HepG2 (cell line): ENCODE measurements around the gene TAF1A. TPM values are rescaled to one million over a fixed set of nuclear protein-coding genes. Genes with fewer than 3 reads are reported as not detected.

ENCODE experiments used
- ATAC-seq: fragments of 200-7000 bp; cut with Tn5 transposase; 3 replicates; pipeline ENCODE4 v1.9.1; 2020; ENCODE audit warnings: mild to moderate bottlenecking, moderate library complexity
- Bru-seq: library from RNA; stranded (reverse); fragments of 400-500 nt; gene quantifications from one replicate; lab custom pipeline; 2021; lab: Mats Ljungman, UMichigan
- BruChase-seq, 2 experiments: library from RNA; stranded (reverse); fragments of 400-500 nt; gene quantifications; one replicate each; lab custom pipeline; 2021; lab: Mats Ljungman, UMichigan
- BruUV-seq: library from RNA; stranded (reverse); fragments of 400-500 nt; replicated peaks from 2 replicates; lab custom pipeline; 2021; lab: Mats Ljungman, UMichigan
- CTCF ChIA-PET: fragments of 300-600 bp; formaldehyde crosslinking; extraction: SDS; loops from one replicate; lab custom pipeline; 2021; ENCODE audit warnings: low total read pairs, inconsistent platforms, low intra/inter-chr PET ratio; lab: Yijun Ruan, JAX
- POLR2A ChIA-PET: fragments of 350-600 bp; sonication (Branson Sonifier 250); formaldehyde crosslinking; loops from one replicate; lab custom pipeline; 2020; ENCODE audit warnings: antibody characterized with exemption, inconsistent platforms; lab: Yijun Ruan, JAX
- DNase-seq: peaks from one replicate; pipeline ENCODE4 v3.0.0-alpha.2; 2015; ENCODE audit warnings: low spot score
- FAIRE-seq: peaks from 3 replicates; lab custom pipeline; 2011; peaks lifted over from hg19 to GRCh38; lab: Jason Lieb, UNC
- H2AFZ ChIP-seq: one replicate; pipeline ENCODE4 v1.6.1; 2011; ENCODE audit warnings: low read length, inconsistent platforms
- H3K27ac ChIP-seq: fragments of 300-600 bp; 3 replicates; pipeline ENCODE4 v1.8.0; 2011; ENCODE audit warnings: mixed run types, mild to moderate bottlenecking, mixed read lengths, low read length, inconsistent platforms; ENCODE audit not compliant: insufficient read depth; ENCODE audit errors: extremely low read length
- H3K27me3 ChIP-seq, 2 experiments: fragments of 200-600 bp in 1 of 2; 2 replicates in 1 of 2; 3 replicates in 1 of 2; pipeline versions ENCODE4 v1.6.0 to v1.8.0; 2011; ENCODE audit warnings: low read length in 2 of 2, mild to moderate bottlenecking in 2 of 2, moderate library complexity in 2 of 2, inconsistent platforms in 1 of 2; ENCODE audit not compliant: insufficient read depth in 2 of 2, control insufficient read depth in 1 of 2
- H3K36me3 ChIP-seq, 2 experiments: fragments of 200-600 bp in 1 of 2; replicated peaks in 1 of 2; 2 replicates in 1 of 2; 3 replicates in 1 of 2; pipeline versions ENCODE4 v1.5.1 to v1.8.0; 2011; ENCODE audit warnings: low read length in 2 of 2, inconsistent platforms in 1 of 2; ENCODE audit not compliant: insufficient read depth in 2 of 2, control insufficient read depth in 1 of 2
- H3K4me1 ChIP-seq: 2 replicates; pipeline ENCODE4 v1.5.1; 2012; ENCODE audit warnings: low read length, inconsistent platforms; ENCODE audit not compliant: insufficient read depth
- H3K4me2 ChIP-seq: 2 replicates; pipeline ENCODE4 v1.6.0; 2011; ENCODE audit warnings: low read depth, low read length, inconsistent platforms
- H3K4me3 ChIP-seq, 3 experiments: fragments of 200-600 bp in 1 of 3; sonication (generic), shearing (Covaris generic) in 1 of 3; replicated peaks in 1 of 3; 2 replicates each; pipeline ENCODE4 v1.5.1; 2011 to 2016; ENCODE audit warnings: low read length in 3 of 3, inconsistent platforms in 2 of 3, low read depth in 2 of 3, mild to moderate bottlenecking in 2 of 3, control low read depth in 1 of 3, mixed read lengths in 1 of 3; ENCODE audit not compliant: insufficient read depth in 1 of 3
- H3K79me2 ChIP-seq: one replicate; pipeline ENCODE4 v1.6.1; 2011; ENCODE audit warnings: low read length, inconsistent platforms; ENCODE audit not compliant: insufficient read depth
- H3K9ac ChIP-seq: 2 replicates; pipeline ENCODE4 v1.6.0; 2011; ENCODE audit warnings: mild to moderate bottlenecking, low read depth, low read length, inconsistent platforms; ENCODE audit not compliant: insufficient read depth
- H3K9me3 ChIP-seq: 2 replicates; pipeline ENCODE4 v1.5.1; 2012; ENCODE audit warnings: mild to moderate bottlenecking, low read length
- H4K20me1 ChIP-seq: 2 replicates; pipeline ENCODE4 v1.6.0; 2011; ENCODE audit warnings: inconsistent platforms, mild to moderate bottlenecking, low read length, moderate library complexity; ENCODE audit not compliant: insufficient read depth
- ELF1 ChIP-seq: sonication (generic); formaldehyde crosslinking; IDR thresholded peaks from 2 replicates; pipeline ENCODE4 v1.4.0; 2020; ENCODE audit warnings: missing genetic modification reagents
- NR2F2 ChIP-seq: IDR thresholded peaks from 2 replicates; pipeline ENCODE4 v1.6.1; 2012; ENCODE audit warnings: low read depth, inconsistent platforms, borderline replicate concordance
- ZNF558 ChIP-seq: sonication (generic); formaldehyde crosslinking; IDR thresholded peaks from 2 replicates; pipeline ENCODE4 v1.9.0; 2022; ENCODE audit warnings: mild to moderate bottlenecking, missing genetic modification reagents, borderline replicate concordance
- WGBS: methylation state at CpG from one replicate; pipeline ENCODE4 v1.1.6; 2017; ENCODE audit warnings: low lambda C conversion rate; 5-methylcytosine and 5-hydroxymethylcytosine counted together
- in situ Hi-C: cut with HindIII; loops from 2 replicates; pipeline ENCODE4 v1.10.0; 2017; ENCODE audit warnings: low pct_unique_long_range_greater_than_20kb; ENCODE audit not compliant: extremely low pct_ligation_motif_present
- intact Hi-C: fragments of 100-400 bp; cut with micrococcal nuclease; formaldehyde crosslinking; loops from one replicate; pipeline ENCODE4 v1.10.0; 2022; ENCODE audit not compliant: unreplicated experiment
- long read RNA-seq, 2 experiments: library from RNA in 1 of 2; library from polyadenylated mRNA in 1 of 2; stranded (forward) in 1 of 2; unstranded in 1 of 2; transcript quantifications; one replicate each; pipeline ENCODE4 v2.0.0, GENCODE V29; 2019 to 2022
- polyA minus RNA-seq, 3 experiments: library from RNA; depleted of rRNA, polyadenylated mRNA; stranded (reverse); fragments of >200 nt; gene quantifications; 2 replicates each; pipeline ENCODE4 v1.2.3, GENCODE V29; 2011; ENCODE audit warnings: low replicate concordance in 1 of 3
- polyA plus RNA-seq, 8 experiments: library from polyadenylated mRNA; depleted of rRNA in 3 of 8; stranded (reverse) in 7 of 8; unstranded in 1 of 8; fragments of >200 nt; fragmentation: Illumina TruSeq in 4 of 8; extraction: Trizol in 4 of 8; gene quantifications; 2 replicates each; pipeline versions ENCODE4 v1.2.1 to v1.2.3, GENCODE V29; 2011 to 2016; ENCODE audit warnings: low read depth in 4 of 8, missing spikeins in 1 of 8, mixed read lengths in 1 of 8; ENCODE audit not compliant: insufficient read depth in 1 of 8
- total RNA-seq, 5 experiments: library from RNA; depleted of rRNA; stranded (reverse); fragments of >200 nt; fragmentation: Illumina TruSeq; extraction: Trizol; gene quantifications; 2 replicates each; pipeline ENCODE4 v1.2.3, GENCODE V29; 2016; ENCODE audit warnings: low read depth in 1 of 5
- TF ChIP-seq, protein P1 (sequence below): sonication (generic); formaldehyde crosslinking; IDR thresholded peaks from 2 replicates; pipeline ENCODE4 v1.5.1; 2020; ENCODE audit warnings: missing genetic modification reagents, mild to moderate bottlenecking, borderline replicate concordance
- TF ChIP-seq, protein P2 (sequence below): sonication (generic); formaldehyde crosslinking; IDR thresholded peaks from 2 replicates; pipeline ENCODE4 v1.5.0; 2020; ENCODE audit warnings: missing genetic modification reagents
- TF ChIP-seq, protein P3 (sequence below): sonication (generic); formaldehyde crosslinking; IDR thresholded peaks from 2 replicates; pipeline ENCODE4 v1.5.1; 2020; ENCODE audit warnings: missing genetic modification reagents, mild to moderate bottlenecking, borderline replicate concordance

Gene TAF1A
- 10.7 and 15.9 TPM in 2 replicates for total RNA-seq (2016; rRNA removed; fragmentation: Illumina TruSeq; extraction: Trizol)
- 3.6 and 4.1 TPM in 2 replicates for total RNA-seq (2016; cell fraction: cytosol; rRNA removed; fragmentation: Illumina TruSeq; extraction: Trizol; ENCODE audit: low read depth)
- 13.3 and 16.3 TPM in 2 replicates for total RNA-seq (2016; cell fraction: insoluble cytoplasmic fraction; rRNA removed; fragmentation: Illumina TruSeq; extraction: Trizol)
- 3.8 TPM in 2 replicates for total RNA-seq (2016; cell fraction: membrane; rRNA removed; fragmentation: Illumina TruSeq; extraction: Trizol)
- 12.9 and 14.5 TPM in 2 replicates for total RNA-seq (2016; cell fraction: nucleus; rRNA removed; fragmentation: Illumina TruSeq; extraction: Trizol)
- polyA plus RNA-seq (2011; rRNA removed): 3.0 and 3.3 TPM in 2 replicates
- polyA plus RNA-seq (2011; cell fraction: cytosol; rRNA removed): 1.1 and 2.3 TPM in 2 replicates
- 8.5 and 9.7 TPM in 2 replicates for polyA plus RNA-seq (2011; cell fraction: nucleus; rRNA removed)
- 5.5 and 5.7 TPM in 2 replicates for polyA plus RNA-seq (2012)
- polyA plus RNA-seq (2016; cell fraction: cytosol; fragmentation: Illumina TruSeq; extraction: Trizol; ENCODE audit: low read depth): 0.27 and 0.28 TPM in 2 replicates
- polyA plus RNA-seq (2016; cell fraction: insoluble cytoplasmic fraction; fragmentation: Illumina TruSeq; extraction: Trizol; ENCODE audit: low read depth): 10.8 and 11.2 TPM in 2 replicates
- 0.96 and 1.3 TPM in 2 replicates for polyA plus RNA-seq (2016; cell fraction: membrane; fragmentation: Illumina TruSeq; extraction: Trizol; ENCODE audit: low read depth)
- polyA plus RNA-seq (2016; cell fraction: nucleus; fragmentation: Illumina TruSeq; extraction: Trizol; ENCODE audit: insufficient read depth, low read depth): 9.7 and 12.6 TPM in 2 replicates
- 1.6 and 1.8 TPM in 2 replicates for polyA minus RNA-seq (2011; rRNA and poly(A)+ RNA removed; ENCODE audit: low replicate concordance)
- 1.3 and 2.9 TPM in 2 replicates for polyA minus RNA-seq (2011; cell fraction: cytosol; rRNA and poly(A)+ RNA removed)
- 22.5 and 27.8 TPM in 2 replicates for polyA minus RNA-seq (2011; cell fraction: nucleus; rRNA and poly(A)+ RNA removed)
- Bru-seq, nascent RNA: percentile 67 among the genes with signal in this experiment
- percentile 61 among the genes with signal in this experiment for BruChase-seq, experiment 1, labeled RNA remaining after a 6-hour chase
- percentile 63 among the genes with signal in this experiment for BruChase-seq, experiment 2, labeled RNA remaining after a 2-hour chase
- long read RNA-seq, experiment 1, partial matches to known transcripts: 2 of 7 reads
- long read RNA-seq, experiment 1, other reads (novel, unspliced or antisense): 4 of 7 reads
- long read RNA-seq, experiment 2, partial matches to known transcripts: 0 of 1 reads
- long read RNA-seq, experiment 2, other reads (novel, unspliced or antisense): 1 of 1 reads

DNA sequence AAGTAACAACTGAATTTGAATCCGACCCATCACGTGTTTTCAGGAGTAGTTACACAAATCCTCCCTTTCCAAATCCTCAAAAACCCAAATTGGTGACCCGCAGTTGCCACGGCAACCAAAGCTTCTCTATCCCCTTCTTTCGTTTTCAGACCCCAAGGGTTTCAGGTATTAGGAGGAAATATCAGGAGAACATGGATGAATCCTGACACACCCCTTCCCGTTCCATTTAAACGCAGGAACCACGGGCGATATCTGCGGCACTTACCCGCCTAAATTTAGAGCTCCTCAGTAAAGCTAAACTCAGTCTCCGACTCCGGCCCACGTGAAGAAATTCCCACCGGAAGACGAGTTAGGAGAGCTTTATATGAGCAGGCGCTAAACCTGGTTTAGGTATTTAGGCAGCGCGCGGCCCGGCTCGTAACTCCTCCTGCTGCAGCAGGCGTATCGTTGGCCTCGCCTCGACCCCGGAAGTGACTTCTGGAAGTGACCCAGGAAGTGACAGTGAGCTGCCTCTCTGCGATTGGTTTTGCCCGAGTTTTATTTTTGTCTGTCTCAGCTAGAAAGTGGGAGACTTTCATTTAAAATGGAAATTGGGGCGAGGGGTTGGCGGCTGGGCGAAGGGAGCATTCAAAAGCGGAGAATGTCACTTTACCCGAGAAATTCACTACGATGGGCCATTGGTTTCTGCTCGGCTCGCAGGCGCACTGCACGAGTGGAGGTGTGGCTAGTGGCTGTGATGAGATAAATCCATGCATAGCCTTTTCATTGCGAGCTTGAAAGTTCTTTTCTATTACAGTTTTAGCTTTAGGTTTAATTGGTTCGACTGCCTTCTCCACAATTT lies at the start of gene TAF1A:
TAF1A (minus strand) TSS at position 472 of the 841 bp plus-strand sequence.
- DNase-seq (peak; percentile 89), FAIRE-seq (peak; percentile 93), ATAC-seq (peak; percentile 100)
- in situ Hi-C loops: no loop called here
- BruUV-seq: TSS peak; percentile 83
- Histone ChIP-seq H2AFZ (peak within 1 kb of the TSS; percentile 88), H3K27me3 (no peaks in the 10 kb centered on the region; a peak in 1 of 5 replicates), H3K27ac (peak within 1 kb of the TSS; percentile 63), H3K4me1 (peaks cover 38% of the 10 kb centered on the region), H3K36me3 (0 out of 5 replicates have a peak, but pooled peaks cover 0 to 8% of the 10 kb centered on the region in 2 experiments), H3K79me2 (peaks cover 28% of the 10 kb centered on the region), H3K9ac (peak within 1 kb of the TSS; percentile 81), H3K9me3 (peaks cover 3% of the 10 kb centered on the region), H4K20me1 (no peaks in the 10 kb centered on the region), H3K4me3 (peak within 1 kb of the TSS; percentile 77 to 93 (median 85)), H3K4me2 (peak within 1 kb of the TSS; percentile 87)
- intact Hi-C loops: loop anchor here (1.0 to 2.0 kb wide), 2 partner anchors 29 to 55 kb away; partner anchors contain the start of gene MIA3
- ChIA-PET POLR2A (interaction anchor here (0.9 to 2.7 kb wide), 9 partner anchors 9 to 124 kb away, joined by 3 to 17 read pairs (median 4); no protein-coding TSS in a partner anchor), CTCF (no interaction called here)
- 0% methylated on average over 19 of the region's 41 CpGs for WGBS
- TF ChIP-seq ELF1 (CRISPR knock-in tag) (peak; percentile 92), NR2F2 (no peak; the same call in 1 of the 2 replicates), ZNF558 (CRISPR knock-in tag) (no peak)
- TF ChIP-seq, protein P1, sequence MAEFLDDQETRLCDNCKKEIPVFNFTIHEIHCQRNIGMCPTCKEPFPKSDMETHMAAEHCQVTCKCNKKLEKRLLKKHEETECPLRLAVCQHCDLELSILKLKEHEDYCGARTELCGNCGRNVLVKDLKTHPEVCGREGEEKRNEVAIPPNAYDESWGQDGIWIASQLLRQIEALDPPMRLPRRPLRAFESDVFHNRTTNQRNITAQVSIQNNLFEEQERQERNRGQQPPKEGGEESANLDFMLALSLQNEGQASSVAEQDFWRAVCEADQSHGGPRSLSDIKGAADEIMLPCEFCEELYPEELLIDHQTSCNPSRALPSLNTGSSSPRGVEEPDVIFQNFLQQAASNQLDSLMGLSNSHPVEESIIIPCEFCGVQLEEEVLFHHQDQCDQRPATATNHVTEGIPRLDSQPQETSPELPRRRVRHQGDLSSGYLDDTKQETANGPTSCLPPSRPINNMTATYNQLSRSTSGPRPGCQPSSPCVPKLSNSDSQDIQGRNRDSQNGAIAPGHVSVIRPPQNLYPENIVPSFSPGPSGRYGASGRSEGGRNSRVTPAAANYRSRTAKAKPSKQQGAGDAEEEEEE: no peak
- TF ChIP-seq, protein P2, sequence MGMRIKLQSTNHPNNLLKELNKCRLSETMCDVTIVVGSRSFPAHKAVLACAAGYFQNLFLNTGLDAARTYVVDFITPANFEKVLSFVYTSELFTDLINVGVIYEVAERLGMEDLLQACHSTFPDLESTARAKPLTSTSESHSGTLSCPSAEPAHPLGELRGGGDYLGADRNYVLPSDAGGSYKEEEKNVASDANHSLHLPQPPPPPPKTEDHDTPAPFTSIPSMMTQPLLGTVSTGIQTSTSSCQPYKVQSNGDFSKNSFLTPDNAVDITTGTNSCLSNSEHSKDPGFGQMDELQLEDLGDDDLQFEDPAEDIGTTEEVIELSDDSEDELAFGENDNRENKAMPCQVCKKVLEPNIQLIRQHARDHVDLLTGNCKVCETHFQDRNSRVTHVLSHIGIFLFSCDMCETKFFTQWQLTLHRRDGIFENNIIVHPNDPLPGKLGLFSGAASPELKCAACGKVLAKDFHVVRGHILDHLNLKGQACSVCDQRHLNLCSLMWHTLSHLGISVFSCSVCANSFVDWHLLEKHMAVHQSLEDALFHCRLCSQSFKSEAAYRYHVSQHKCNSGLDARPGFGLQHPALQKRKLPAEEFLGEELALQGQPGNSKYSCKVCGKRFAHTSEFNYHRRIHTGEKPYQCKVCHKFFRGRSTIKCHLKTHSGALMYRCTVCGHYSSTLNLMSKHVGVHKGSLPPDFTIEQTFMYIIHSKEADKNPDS: no peak
- TF ChIP-seq, protein P3, sequence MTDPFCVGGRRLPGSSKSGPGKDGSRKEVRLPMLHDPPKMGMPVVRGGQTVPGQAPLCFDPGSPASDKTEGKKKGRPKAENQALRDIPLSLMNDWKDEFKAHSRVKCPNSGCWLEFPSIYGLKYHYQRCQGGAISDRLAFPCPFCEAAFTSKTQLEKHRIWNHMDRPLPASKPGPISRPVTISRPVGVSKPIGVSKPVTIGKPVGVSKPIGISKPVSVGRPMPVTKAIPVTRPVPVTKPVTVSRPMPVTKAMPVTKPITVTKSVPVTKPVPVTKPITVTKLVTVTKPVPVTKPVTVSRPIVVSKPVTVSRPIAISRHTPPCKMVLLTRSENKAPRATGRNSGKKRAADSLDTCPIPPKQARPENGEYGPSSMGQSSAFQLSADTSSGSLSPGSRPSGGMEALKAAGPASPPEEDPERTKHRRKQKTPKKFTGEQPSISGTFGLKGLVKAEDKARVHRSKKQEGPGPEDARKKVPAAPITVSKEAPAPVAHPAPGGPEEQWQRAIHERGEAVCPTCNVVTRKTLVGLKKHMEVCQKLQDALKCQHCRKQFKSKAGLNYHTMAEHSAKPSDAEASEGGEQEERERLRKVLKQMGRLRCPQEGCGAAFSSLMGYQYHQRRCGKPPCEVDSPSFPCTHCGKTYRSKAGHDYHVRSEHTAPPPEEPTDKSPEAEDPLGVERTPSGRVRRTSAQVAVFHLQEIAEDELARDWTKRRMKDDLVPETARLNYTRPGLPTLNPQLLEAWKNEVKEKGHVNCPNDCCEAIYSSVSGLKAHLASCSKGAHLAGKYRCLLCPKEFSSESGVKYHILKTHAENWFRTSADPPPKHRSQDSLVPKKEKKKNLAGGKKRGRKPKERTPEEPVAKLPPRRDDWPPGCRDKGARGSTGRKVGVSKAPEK (CRISPR knock-in tag): no peak
